HG02870 (cell line): ENCODE measurements around the gene OBSCN.
"Not testable (repeated sequence)": the region's sequence is repeated elsewhere in the genome, so short reads cannot be mapped to it uniquely, and the experiment has no call there.

ENCODE experiments used
- ATAC-seq: cut with Tn5 transposase; IDR thresholded peaks from one replicate; pipeline ENCODE4 v1.9.1; 2021; ENCODE audit warnings: mild to moderate bottlenecking, moderate library complexity; ENCODE audit not compliant: unreplicated experiment

Gene OBSCN

DNA sequence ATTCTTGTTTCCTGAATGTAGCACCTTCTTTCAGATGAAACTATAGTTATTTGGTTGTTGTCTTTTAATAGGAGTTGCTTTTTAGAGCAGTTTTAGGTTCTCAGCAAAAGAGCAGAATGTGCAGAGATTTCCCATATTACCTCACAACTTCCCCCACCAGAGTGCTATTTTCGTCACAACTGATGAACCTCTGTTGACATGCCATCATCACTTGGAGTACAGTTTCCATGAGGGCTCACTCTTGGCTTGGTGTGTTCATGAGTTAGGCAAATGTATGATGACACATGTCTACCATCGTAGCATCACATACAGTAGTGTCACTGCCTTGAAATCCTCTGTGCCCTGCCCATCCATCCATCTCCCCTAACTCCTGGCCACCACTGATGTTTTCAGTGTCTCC is 38.5 kb upstream of the OBSCN start:
- ATAC-seq, result no peak

GRCh38 chr1:228170666-228171065 is 37.2 kb upstream of the OBSCN start:
- ATAC-seq, result no peak

DNA sequence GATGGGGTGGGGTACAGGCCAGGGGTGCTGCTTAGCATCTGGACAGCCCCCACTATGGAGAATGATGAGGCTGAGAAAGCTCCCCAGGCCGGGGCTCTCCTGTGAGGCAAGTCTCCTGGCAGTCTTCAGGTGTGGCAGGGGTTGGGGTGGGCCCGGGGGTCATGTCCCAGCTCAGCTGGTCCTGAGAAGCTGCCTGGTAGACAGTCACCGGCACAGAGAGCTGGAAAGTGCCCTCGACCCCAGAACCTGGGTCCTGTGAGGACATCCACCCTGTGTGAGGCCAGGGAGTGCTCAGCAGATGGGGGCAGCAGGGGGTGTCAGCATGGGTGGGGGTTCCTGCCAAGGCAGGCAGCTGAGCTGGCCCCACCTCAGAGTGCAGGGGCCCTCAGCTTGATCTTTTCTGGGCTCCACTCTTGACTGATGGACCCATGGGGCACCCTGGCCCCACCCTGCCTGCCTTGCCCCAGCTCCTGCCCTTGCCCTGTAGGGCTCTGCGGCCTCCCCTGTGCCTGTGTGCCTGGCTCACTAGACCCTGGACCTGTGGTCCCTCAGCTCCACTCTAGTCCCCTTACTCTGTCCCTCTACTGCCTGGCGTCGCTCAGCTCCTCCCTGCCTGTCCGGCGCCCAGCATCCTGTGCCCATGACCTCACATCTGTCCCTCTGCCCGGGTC is 36.5 kb upstream of the OBSCN start:
- ATAC-seq, result no peak

DNA sequence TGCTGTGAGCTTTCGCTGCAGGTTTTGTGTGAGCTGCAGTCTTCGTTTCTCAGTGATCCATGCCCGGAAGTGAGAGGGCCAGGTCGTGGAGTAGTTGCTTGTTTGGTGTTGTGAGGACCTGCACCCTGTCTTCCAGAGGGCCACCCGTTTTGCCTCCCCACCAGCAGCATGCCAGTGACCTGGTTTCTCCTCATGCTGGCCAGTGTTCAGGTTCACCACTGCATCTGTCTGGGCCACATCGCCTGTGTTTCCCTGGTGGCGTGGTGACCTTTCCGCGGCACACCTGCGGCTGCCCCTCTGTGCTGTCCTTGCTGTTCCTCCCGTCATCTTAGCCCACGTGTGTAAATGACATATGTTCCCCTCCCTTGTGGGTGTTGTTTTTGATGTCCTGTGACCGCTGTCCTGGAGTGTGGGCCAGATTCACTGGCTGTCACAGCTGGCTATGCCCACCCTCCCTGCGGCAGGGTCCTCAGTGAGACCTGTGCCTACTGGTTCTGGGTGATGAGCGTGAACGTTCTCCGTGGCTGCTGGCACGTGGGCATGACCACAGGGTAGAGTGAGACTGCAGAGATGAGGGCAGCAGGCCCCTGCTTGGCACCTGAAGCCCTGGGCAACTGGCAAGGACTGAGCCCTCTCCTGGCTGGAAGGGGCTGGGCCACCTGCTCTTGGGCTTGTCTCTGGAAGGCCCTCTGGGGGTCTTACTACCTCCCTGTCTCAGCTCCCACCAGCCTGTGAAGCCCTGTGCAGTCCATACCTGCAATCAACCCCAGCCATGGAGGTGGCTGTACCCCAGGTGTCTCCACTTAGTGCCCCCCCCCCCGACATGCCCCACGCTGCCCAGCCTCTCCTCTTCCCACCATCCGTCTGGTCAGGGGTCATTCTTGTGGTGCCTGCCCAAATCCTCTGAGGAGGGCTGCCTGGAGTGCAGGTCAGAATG is 35.0 kb upstream of the OBSCN start:
- ATAC-seq, result no peak

DNA sequence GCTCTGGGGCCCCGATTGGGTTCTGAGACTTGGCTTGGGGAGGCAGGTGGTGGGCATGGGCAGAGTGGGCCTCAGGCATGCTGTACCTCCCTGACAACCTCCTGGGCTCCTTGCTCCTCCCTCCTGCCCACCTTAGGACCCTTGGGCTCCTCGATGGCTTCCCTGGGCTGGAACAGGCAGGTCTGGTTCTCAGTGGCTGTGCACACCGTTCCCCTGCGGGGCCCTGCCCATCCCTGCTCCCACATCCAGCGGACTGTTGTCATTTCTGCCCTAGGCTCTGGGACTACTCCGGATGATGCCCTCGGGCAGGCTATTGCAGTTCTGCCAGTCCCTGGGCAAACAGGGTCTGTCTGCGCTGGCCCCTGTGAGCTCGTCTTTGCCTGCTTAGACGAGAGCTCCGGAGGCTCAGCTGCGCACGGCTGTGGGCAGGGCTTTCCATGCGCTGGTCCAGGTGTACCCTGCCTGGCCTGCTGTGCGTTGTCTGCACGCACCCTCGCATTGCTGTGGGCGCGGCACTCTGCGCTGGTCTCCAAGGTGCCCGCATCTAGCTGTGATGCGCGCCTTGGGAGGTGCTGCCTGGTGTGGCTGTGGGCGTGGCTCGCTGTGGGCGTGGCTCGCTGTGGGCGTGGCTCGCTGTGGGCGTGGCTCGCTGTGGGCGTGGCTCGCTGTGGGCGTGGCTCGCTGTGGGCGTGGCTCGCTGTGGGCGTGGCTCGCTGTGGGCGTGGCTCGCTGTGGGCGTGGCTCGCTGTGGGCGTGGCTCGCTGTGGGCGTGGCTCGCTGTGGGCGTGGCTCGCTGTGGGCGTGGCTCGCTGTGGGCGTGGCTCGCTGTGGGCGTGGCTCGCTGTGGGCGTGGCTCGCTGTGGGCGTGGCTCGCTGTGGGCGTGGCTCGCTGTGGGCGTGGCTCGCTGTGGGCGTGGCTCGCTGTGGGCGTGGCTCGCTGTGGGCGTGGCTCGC is 34.0 kb upstream of the OBSCN start:
- ATAC-seq, result not testable (repeated sequence)

DNA sequence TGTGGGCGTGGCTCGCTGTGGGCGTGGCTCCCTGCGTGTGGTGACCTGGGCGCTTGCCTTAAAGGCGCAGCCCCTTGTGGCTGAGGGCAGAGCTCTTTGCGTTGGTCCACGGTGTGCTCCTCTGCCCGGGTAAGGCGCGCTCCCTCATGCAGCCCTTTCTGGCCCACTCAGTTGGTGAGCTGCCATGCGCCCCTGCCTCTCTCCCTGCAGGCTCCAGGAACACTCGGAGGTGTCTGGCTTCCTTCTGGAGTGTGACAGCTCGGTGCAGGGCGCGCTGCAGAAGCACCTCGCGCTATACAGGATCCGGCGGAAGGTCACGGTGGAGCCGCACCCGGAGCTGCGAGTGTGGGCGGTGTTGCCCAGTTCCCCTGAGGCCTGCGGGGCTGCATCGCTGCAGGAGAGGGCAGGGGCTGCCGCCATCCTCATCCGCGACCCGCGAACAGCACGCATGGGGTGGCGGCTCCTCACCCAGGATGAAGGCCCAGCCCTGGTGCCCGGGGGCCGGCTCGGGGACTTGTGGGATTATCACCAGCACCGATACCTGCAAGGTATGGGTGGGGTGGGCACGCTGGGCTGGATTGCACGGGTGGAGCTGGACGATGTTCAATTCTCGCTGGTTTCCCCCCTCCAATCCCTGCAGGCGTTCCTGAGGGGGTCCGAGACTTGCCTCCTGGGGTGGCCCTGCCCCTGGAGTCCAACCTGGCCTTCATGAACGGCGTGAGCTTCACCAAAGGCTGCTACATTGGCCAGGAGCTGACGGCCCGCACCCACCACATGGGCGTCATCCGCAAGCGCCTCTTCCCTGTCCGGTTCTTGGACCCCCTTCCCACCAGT is 33.1 kb upstream of the OBSCN start:
- ATAC-seq, result no peak

GRCh38 chr1:228175316-228176023 is 32.4 kb upstream of the OBSCN start:
- ATAC-seq, result no peak

- no peak for ATAC-seq
Measured at GRCh38 chr1:228176024-228176395, 31.8 kb upstream of the OBSCN start.

DNA sequence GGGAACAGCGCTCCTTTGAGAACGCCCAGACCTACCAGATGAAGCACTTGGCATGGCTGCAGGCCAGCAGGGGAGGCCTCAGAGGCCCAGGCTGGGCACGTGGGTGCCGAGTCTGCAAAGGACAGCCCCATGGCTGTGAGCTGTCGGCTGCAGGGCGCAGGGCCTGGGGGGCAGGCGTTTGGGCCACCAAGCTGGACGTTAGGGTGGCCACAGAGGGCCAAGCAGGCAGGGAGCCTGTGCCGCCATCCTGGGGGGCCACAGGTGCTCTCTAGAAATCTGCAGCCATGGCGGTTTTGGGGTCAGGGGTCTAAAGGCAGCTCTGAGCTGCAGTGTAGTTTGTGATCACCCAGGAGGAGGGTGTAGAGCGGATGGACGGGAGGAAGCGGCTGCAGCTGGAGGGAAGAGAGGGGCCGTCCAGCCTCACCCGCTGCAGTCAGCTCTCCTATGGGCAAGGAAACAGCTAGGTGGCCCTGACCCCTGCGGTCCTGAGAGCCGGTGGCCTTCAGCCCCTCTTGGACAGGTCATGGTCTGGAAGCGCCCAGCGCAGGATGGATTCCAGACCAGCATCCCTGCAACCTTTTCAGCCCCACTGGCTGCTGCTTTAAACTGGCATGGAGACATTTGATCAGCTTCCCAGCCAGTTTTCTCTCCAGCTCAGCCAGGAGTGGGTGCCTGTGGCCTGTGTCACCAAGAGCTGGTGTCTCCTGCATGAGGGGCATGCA is 31.2 kb upstream of the OBSCN start:
- ATAC-seq, result no peak

- no peak for ATAC-seq
Measured at GRCh38 chr1:228177183-228177475, 30.7 kb upstream of the OBSCN start.

DNA sequence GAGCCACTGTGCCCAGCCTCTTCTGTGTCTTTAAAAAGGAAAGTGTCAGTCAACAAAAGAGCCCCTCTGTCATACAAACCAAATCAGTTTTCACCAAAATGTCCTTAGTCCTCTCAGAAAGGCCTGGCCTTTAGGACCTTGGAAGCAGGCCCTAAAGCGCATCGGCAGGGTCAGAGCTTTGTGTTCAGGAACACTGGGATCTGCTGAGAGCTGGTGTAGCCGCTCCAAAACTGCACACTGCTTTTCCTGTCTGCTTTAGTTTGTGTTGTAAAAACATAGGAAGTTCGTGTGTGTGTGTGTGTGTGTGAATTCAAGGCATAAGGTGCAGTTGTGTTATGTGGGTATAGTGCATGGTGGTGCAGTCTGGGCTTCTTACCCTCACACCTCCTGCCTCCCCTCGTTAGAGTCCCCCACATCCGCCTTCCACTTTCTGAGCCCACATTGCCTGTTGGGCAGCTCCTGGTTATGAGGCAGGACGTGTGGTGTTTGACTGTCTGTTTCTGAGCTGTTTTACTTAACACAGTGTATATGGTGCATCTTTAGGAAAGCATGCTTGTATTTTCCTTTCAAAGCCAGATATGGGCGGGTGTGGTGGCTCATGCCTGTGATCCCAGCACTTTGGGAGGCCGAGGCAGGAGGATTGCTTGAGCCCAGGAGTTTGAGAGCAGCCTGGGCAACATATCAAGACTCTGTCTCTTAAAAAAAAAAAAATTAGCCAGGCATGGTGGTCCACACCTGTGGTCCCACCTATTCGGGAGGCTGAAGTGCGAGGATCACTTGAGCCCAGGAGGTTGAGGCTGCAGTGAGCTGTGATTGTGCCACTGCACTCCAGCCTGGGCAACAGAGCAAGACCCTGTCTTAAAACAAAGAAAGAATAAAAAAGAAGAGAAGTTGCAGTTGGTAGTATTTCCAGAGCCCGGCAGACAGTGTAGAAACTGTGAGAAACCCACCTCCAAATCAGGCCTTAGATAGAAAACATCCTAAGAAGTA is 29.8 kb upstream of the OBSCN start:
- ATAC-seq, result no peak

DNA sequence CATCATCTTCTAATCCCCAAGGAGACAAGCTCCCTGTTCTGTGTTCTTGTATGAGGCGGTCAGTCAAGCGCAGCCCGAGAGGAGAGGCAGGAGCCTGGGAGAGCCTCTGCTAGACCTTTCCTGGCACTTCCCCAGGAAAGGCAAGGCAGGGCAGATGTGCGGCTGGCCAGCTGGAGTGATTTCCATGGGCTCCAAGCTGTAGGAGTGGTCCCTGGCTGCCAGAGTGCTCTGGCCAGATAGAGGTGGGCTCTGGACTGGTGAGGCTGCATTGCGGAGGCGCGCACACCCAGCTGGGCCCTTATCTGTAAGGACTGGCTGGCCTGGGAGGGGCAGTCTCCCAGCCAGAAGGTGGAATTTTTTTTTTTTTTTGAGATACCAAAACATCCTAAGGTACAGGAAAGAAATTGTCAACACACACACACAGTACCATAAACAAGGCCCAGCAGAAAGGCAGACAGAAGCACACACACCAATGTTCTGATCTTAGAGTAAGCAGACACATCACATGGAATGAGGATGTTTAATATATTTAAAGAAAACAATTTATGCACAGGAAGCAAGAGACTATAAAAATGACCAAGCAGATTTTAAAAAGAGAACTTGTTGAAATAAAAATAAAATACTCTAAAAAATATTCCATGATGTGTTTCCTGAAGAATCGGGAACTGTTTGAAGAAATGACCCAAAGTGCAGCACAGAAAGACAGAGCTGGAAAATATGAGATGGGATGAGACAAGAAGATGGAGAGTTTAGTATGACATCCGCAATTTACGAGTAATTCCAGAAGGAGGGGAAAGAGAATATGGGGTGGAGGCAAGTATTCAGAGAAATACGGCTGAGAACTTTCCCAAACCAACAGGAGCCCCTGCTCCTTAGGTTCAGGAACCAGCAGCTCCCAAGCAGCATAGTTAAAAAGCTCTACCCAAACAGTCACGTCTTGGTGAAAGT is 28.8 kb upstream of the OBSCN start:
- no peak for ATAC-seq

- ATAC-seq, result no peak
Measured at GRCh38 chr1:228180271-228180958, 27.4 kb upstream of the OBSCN start.

DNA sequence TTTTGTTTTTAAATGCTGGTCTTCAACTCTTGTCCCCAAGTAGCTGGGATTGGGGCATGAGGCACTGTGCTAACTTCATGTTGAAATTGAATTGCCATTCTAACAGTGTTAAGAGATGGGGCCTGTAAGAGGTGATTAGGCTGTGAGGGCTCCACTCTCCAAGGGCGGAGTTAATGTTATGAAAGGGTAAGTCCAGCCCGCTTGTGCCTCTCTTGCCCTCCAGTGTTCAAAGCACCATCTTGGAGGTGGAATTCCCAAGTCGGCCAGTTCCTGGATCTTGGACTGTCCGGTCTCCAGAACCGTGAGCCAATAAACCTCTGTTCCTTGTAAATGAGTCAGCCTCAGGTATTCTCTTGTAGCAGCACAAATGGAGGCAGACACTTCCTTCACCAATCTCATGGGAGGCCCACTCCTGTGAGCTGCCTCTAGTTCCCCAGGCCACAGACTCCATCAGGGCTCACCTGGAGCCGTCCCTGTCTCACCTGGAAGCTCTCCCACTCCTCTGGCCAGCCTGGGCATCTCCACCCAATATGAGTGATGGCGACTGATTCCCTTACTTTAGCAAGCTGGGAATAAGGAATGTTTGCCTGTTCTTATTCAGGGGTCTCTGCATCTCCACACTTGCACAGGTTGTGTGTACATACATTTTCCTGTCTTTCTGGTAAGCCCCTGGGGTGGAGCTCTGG is 26.7 kb upstream of the OBSCN start:
- ATAC-seq, result no peak

DNA sequence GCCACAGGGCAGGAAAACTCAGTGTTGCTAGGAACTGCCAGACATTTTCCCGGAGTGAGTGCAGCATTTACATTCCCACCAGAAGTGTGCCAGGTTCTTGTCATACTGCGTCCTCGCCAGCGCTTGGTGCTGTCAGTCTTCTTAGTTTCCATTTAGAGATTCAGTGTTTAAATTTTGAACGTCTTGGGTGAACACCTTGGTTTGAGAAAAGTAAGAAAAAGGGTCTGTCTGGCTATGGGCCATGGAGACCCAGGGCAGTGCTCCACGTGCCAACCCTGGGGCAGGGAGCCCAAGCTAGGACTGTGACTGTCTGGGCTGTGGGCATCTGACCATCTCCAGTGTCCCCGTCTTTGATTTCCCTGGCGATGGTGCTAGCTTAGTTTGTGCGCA is 26.2 kb upstream of the OBSCN start:
- ATAC-seq, result no peak
